Activated T-cell treated with anti-CD3 and anti-CD28 coated beads, Interleukin-2, amount 50 U/mL, for 48 hours (primary cell): ENCODE results near the gene PLD1.

Experiments
- DNase-seq, 2 experiments: peaks; one replicate each; pipeline ENCODE4 v3.0.0-alpha.2; 2020

Gene PLD1

GRCh38 chr3:171551296-171551695 is 259.0 kb downstream of the PLD1 start:
- DNase-seq, result no peak
